LNCaP clone FGC (cell line): ENCODE measurements around the gene VARS2.
"Not testable (repeated sequence)": the region's sequence is repeated elsewhere in the genome, so short reads cannot be mapped to it uniquely, and the experiment has no call there.

Experiments
- DNase-seq: peaks from one replicate; pipeline ENCODE4 v3.0.0-alpha.2; 2011; ENCODE audit warnings: low read depth
- H3K4me3 ChIP-seq: 2 replicates; pipeline ENCODE4 v1.5.1; 2011; ENCODE audit warnings: mild to moderate bottlenecking, low read depth, low read length, control low read depth
- CTCF ChIP-seq: IDR thresholded peaks from 2 replicates; pipeline ENCODE4 v1.5.1; 2012; ENCODE audit warnings: mild to moderate bottlenecking; ENCODE audit not compliant: control insufficient read depth, insufficient read depth; ENCODE audit errors: extremely low read depth

Gene VARS2

GRCh38 chr6:30963641-30964040 is 49.6 kb downstream of the VARS2 start:
- TF ChIP-seq CTCF = no peak
- DNase-seq = no peak

GRCh38 chr6:30964075-30964474 is 50.0 kb downstream of the VARS2 start:
- H3K4me3 ChIP-seq = no peak overlapping the region
- no peak for TF ChIP-seq CTCF
- DNase-seq = no peak

More at GRCh38 chr6:30963641-30964040, 49.6 kb downstream of the VARS2 start:
- H3K4me3 ChIP-seq = no peak overlapping the region

- TF ChIP-seq CTCF = no peak
- DNase-seq = no peak
- no peak overlapping the region for H3K4me3 ChIP-seq
These were observed 51.1 kb downstream of the VARS2 start for GRCh38 chr6:30965140-30965601.

GRCh38 chr6:30966154-30966553 is 52.1 kb downstream of the VARS2 start:
- DNase-seq = no peak
- H3K4me3 ChIP-seq = no peak overlapping the region
- TF ChIP-seq CTCF = no peak

GRCh38 chr6:30969171-30969570 is 55.1 kb downstream of the VARS2 start:
- H3K4me3 ChIP-seq, DNase-seq: not testable (repeated sequence)

GRCh38 chr6:30970946-30971345 is 56.9 kb downstream of the VARS2 start:
- TF ChIP-seq CTCF = no peak
- no peak overlapping the region for H3K4me3 ChIP-seq
- no peak for DNase-seq

GRCh38 chr6:30972816-30973215 is 58.8 kb downstream of the VARS2 start:
- no peak for DNase-seq
- no peak for TF ChIP-seq CTCF

More at GRCh38 chr6:30972816-30973215, 58.8 kb downstream of the VARS2 start:
- no peak overlapping the region for H3K4me3 ChIP-seq
